Fibroblast of lung (primary cell): ENCODE measurements around the gene DDRGK1.

Experiments
- EZH2 ChIP-seq: IDR thresholded peaks from 2 replicates; pipeline ENCODE4 v1.5.1; 2012; ENCODE audit warnings: low read length, control low read depth, mild to moderate bottlenecking; ENCODE audit errors: missing control alignments
- TF ChIP-seq, protein P1 (sequence below), 2 donors: IDR thresholded peaks in 1 of 2; conservative IDR thresholded peaks in 1 of 2; 1 replicate in 1 of 2; 2 replicates in 1 of 2; pipeline ENCODE4 v1.5.1; 2011 to 2012; ENCODE audit warnings: low read length in 2 of 2, control low read depth in 1 of 2, inconsistent platforms in 1 of 2, low read depth in 1 of 2, mild to moderate bottlenecking in 1 of 2

- no peak for TF ChIP-seq EZH2
- TF ChIP-seq, protein P1, sequence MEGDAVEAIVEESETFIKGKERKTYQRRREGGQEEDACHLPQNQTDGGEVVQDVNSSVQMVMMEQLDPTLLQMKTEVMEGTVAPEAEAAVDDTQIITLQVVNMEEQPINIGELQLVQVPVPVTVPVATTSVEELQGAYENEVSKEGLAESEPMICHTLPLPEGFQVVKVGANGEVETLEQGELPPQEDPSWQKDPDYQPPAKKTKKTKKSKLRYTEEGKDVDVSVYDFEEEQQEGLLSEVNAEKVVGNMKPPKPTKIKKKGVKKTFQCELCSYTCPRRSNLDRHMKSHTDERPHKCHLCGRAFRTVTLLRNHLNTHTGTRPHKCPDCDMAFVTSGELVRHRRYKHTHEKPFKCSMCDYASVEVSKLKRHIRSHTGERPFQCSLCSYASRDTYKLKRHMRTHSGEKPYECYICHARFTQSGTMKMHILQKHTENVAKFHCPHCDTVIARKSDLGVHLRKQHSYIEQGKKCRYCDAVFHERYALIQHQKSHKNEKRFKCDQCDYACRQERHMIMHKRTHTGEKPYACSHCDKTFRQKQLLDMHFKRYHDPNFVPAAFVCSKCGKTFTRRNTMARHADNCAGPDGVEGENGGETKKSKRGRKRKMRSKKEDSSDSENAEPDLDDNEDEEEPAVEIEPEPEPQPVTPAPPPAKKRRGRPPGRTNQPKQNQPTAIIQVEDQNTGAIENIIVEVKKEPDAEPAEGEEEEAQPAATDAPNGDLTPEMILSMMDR (conservative IDR thresholded peaks at IDR 0.05 in 1 of 2, IDR thresholded peaks at IDR 0.05 in 1 of 2; ENCODE audit: low read depth in 1 of 2, low read length in 2 of 2): no peak
These were observed 4.3 kb upstream of the DDRGK1 start for GRCh38 chr20:3208786-3209256.
